HEK293 (cell line): ENCODE data around the gene WFDC12.

ENCODE experiments used
- PRDM1 ChIP-seq: fragments of 450-650 bp; formaldehyde crosslinking; IDR thresholded peaks from 2 replicates; pipeline ENCODE4; 2016; ENCODE audit warnings: missing biosample characterization, missing genetic modification characterization
- ZNF132 ChIP-seq: fragments of 450-650 bp; formaldehyde crosslinking; IDR thresholded peaks from 2 replicates; pipeline ENCODE4 v1.5.1; 2017; ENCODE audit warnings: missing biosample characterization, missing genetic modification characterization, borderline replicate concordance

DNA sequence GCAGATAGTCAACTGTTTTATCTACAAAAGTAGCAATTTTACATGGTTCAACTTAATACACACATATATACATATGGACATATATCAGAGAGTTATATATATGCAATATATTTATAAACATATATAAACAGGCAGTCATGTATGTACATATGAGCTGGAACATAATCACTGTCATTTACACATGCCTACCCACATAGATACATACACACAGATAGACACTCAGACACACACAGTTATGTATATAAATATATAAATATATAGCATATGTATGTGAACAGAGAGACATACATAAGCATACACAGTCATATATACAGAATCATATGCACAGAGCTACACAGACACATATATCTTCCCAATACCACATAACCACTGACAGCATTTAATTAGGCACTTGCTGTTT is 11.5 kb downstream of the WFDC12 start:
- TF ChIP-seq PRDM1 (tag by site-specific recombination): no peak
- TF ChIP-seq ZNF132 (tag by site-specific recombination): no peak
